GM21360 (cell line): ENCODE results near the gene CORO2B.

Source experiments
- ATAC-seq: cut with Tn5 transposase; IDR thresholded peaks from one replicate; pipeline ENCODE4 v1.9.1; 2021; ENCODE audit warnings: mild to moderate bottlenecking, moderate library complexity; ENCODE audit not compliant: unreplicated experiment

Gene CORO2B

DNA sequence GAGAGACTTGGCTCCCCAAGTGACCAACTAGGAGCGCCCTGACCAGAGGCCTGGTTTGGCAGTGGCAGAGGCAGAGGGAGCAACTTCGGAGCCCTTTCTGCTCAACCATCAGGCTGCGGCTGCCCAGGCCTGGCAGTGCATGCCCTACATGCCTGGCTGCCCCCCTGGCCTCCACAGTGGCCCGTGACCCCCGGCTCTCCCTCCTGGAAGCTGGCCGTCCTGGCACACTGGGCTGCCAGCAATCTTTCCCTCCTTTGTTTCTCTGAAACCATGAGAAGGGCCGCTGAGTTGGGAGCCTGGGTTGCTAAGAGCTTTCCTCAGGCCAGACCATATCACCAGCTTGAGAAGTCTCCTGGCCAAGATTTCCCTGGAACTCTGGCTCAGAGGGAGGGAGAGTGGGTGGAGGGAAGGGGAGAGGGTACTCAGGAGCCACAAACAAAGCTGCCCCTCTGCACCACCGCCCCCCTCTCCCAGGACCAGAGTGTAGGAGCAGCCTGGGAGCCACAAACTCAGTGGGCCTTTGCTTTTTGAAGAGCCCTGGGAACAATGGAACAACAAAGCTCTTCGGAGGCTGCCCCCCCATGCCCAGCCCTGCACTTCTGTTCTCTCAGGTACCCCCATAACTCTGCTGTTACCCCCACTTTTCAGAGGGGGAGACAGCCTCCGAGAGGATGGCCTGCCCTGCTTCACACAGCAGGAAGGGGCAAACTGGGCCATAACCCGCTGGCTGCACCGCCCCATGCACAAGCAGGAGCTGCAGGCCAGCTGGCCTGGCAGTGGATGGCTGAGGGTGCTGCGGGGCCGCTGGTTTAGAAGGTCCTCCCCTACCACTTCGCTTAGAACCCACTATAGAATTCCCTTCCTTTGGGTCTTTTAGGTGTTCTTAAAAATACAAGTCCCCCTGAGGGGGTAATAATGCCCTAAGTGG, 11.3 kb downstream of the CORO2B start:
- ATAC-seq, result no peak

GRCh38 chr15:68590721-68591389, 12.1 kb downstream of the CORO2B start:
- ATAC-seq, result no peak

DNA sequence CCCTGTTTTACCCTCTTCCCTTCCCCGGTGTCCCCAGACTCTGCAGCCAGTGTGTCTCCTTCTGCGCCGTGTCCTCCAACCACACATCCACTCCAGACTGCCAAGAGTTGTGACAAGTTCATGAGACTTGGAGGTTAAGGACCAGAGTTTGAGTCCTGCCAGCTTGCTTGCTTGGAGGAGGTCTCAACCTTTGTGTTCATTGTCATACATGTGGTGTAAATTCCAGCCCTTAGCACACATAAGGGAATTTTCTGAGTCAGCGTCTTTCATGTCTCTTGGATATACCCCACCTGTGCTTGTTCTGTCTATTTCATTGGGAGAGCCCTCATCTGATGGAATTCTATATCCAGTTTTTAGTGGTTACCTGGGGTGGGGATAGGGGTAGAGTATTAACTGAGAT, 13.3 kb downstream of the CORO2B start:
- no peak for ATAC-seq

- no peak for ATAC-seq
These were observed 13.8 kb downstream of the CORO2B start for GRCh38 chr15:68592544-68592943.

DNA sequence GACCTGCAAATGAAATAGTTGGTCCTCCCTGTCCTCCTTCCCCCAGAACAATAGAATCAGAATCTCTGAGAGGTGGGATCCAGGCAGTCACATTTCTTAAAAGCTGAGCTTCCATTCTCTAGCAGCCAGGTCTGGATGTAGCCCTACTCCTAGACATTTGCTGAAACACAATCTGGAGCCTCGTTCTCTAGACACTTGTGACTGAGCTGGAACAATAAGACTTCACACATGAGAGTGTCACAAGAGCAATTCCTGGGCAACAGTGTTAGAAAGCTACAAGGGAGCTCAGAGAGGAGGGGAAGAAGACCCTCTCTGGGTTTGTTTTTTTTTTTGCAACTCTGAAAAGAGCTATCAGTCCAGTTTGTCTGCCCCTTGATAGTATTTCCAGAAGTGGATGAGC, 14.5 kb downstream of the CORO2B start:
- no peak for ATAC-seq

- ATAC-seq, result no peak
These were observed 15.2 kb downstream of the CORO2B start for GRCh38 chr15:68593828-68594532.

DNA sequence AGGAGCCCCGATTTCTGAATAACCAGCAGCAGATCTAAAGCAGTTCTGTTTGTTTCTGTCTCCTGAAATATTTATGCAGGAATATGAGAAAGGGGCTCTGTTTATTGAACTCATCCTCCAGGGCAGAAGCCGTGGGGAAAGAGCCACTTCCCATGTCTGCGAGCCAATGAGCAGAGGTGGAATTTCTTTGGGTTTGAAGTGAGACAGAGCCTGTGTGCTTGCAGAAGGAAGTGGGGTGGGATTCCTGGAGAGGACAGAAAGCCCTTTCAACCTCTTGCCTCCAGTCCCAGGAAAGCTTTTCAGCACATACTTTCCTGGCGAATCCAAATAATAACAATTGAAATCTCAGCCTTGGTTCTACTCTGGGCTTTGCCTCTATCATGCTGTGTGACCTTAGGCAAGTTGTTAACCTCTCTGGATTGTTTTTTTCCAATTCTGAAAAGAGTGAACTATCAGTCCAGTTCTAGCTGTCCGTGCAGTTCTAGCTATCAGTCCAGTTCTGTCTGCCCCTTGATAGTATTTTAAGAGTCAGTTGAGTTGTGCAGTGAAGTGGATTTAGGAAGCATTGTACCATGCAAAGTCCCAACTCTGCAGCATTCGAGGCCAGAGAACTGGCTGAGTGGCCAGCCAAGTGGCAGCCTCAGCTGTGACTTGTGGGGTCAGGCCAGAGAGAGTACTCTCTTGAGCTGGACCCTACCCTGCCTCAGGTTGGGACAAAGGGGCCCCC, 15.9 kb downstream of the CORO2B start:
- no peak for ATAC-seq

DNA sequence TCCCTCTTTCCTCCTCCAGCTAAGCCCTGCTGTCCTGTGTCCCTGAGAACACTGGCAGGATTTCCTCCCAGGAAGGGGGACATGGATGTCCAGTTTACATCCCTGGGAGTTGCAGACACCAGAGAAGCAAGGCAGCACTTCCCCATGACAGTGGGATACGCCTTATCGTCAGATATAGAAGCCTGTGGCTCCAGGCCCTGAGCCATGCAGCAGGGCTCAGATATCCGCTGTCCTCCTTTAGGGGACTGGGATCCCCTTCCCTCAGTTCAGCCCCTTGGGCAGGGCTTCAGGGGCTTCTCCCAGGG, 16.4 kb downstream of the CORO2B start:
- no peak for ATAC-seq

GRCh38 chr15:68595761-68596160, 17.0 kb downstream of the CORO2B start:
- ATAC-seq, result no peak

- no peak for ATAC-seq
These were observed 17.9 kb downstream of the CORO2B start for GRCh38 chr15:68596691-68597090.

- ATAC-seq, result no peak
These were observed 18.8 kb downstream of the CORO2B start for GRCh38 chr15:68597581-68597980.

- no peak for ATAC-seq
These were observed 19.7 kb downstream of the CORO2B start for GRCh38 chr15:68598171-68599152.

DNA sequence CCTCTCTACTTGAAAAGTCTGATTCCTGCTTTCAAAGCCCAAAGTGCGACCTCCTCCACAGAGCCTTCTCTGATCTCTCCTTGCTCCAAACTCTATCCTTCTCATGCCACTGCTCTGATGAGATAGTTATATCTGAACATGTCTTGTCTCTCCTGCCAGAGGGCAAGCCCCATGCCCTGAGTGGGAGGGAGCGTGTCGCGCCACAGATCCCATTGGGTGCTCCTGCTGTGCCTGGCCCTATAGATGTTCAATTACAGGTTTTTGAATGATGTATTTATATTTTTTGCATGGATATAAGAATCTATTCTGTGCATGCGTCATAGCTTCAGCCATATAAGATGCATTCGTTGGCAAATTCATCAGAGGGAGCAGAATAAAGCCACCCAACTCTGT, 20.4 kb downstream of the CORO2B start:
- ATAC-seq, result no peak

GRCh38 chr15:68599560-68600071, 20.8 kb downstream of the CORO2B start:
- no peak for ATAC-seq

DNA sequence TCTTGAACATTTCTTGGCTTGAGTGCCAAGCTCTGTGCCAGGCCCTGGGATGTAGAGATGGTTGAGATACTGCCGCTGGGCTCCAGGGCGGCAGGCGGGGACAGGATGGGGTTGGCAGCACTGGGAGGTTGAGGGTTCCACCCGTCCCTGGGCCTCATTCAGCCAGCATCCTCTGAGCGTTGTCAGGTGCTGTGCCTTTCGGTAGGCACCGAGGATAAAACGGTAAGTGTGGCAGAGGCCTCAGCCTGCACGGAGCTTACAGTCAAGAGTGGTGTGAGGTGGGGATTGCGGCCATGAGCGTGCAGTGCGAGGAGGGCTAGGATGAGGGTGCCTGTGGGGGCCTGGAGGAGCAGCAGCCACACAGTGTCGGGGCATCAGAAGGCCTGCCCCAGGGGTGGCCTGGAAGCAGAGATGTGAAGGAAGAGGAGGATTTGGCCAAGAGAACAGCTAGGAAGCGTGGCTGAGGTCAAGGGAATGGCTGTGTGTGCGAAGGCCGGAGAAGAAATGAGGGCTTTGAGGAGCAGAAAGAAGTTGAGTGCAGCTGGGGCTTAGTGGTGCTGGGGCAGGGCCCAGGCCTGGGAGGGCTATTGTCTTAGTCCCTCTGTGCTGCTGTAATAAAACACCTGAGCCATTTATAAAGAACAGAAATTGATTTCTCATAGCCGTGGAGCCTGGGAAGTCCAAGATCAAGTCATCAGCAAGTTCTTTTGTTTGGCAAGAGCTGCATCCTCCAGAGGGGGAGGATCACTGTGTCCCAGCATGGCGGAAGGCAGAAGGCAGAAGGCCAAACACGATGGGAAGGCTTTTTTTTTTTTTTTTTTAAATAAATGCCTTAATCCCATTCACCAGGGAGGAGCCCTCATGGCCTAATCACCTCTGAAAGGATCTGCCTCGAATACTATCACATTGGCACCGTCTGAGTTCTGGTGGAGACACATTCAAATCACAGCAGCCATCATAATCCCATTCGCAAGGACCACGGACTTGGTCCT, 22.7 kb downstream of the CORO2B start:
- ATAC-seq, result no peak

DNA sequence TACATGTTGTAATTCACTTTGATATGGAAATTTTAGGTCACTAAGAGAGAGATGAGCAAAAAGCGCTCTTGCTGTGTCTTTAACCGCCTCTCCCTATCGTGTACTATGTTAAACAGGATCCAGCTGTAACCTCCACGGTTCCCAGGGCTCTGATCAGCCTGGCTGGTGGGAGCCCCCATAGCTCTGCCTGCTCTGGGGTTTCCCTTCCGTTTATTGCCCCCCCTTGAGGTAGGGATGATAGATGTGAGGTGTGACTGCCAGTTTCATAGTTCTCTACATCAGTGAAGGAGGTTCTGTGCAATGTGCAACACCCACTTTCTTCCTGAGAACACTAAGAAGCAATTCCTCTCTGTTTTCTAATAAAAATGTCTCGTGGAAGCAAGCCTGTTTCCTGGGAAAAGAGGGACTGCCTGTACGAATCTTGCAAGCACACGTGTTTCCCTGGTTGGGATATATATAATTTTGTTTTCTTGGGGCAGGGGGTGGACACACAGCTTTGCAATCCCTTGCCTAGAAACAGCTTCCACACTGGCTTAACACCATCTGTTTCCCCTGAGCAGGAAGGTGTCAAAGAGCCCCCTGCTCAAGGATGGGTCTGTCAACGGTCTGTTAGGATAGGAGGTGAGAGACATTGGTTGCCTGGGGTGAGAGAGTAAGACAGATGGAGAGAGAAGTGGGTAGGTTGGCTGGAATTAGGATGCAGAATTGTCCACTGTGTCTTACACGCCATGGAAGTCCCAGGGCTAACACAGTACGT, 23.8 kb downstream of the CORO2B start:
- ATAC-seq, result no peak

- ATAC-seq, result no peak
These were observed 24.4 kb downstream of the CORO2B start for GRCh38 chr15:68603216-68603595.

DNA sequence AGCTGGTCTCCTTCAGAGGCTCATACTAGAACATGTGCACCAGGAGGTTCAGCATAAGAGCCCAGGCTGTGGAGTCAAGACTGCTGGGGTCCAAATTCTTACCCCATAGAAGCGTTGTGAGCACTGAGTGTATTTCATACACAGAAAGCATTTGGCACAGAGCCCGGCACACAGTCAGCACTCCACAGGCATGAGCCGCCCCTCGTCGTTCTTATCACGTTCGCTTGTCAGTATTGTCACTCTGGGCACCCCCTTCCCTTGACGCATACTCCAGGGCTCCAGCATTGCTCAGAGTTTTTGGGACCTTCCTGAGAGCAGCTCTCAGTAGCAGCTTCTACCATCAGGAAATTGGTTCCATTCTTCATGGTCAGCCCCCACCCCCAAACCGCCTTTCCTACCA, 25.2 kb downstream of the CORO2B start:
- ATAC-seq, result no peak
